RKO (cell line): Measurements from ENCODE around the gene PSEN1.

Experiments used
- DNase-seq: peaks from one replicate; pipeline ENCODE4 v3.0.0-alpha.2; 2016; ENCODE audit warnings: low spot score

PSEN1 gene

DNA sequence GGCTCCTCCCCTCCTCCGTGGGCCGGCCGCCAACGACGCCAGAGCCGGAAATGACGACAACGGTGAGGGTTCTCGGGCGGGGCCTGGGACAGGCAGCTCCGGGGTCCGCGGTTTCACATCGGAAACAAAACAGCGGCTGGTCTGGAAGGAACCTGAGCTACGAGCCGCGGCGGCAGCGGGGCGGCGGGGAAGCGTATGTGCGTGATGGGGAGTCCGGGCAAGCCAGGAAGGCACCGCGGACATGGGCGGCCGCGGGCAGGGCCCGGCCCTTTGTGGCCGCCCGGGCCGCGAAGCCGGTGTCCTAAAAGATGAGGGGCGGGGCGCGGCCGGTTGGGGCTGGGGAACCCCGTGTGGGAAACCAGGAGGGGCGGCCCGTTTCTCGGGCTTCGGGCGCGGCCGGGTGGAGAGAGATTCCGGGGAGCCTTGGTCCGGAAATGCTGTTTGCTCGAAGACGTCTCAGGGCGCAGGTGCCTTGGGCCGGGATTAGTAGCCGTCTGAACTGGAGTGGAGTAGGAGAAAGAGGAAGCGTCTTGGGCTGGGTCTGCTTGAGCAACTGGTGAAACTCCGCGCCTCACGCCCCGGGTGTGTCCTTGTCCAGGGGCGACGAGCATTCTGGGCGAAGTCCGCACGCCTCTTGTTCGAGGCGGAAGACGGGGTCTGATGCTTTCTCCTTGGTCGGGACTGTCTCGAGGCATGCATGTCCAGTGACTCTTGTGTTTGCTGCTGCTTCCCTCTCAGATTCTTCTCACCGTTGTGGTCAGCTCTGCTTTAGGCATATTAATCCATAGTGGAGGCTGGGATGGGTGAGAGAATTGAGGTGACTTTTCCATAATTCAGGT lies at the start of gene PSEN1:
PSEN1 (plus strand) TSS at position 121 of the 839 bp plus-strand sequence. CDS start 11,513 bp downstream, outside the sequence.
- DNase-seq, result peak; percentile 90

DNA sequence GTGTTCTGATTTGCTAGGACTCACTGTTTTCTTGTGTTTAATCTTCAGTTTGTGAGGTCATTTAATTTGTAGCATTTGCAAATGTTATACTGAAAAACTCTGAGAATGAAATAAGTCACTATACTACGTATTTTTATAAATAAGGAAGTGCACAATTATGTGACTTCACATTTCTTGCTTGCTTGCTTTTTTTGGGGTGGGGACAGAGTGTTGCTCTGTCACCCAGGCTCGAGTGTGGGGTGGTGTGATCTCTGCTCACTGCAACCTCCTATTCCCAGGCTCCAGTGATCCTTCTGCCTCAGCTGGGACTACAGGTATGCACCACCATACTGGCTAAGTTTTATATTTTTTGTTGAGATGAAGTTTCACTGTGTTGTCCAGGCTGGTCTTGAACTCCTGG lies 45.3 kb upstream of the PSEN1 start:
- no peak for DNase-seq

DNA sequence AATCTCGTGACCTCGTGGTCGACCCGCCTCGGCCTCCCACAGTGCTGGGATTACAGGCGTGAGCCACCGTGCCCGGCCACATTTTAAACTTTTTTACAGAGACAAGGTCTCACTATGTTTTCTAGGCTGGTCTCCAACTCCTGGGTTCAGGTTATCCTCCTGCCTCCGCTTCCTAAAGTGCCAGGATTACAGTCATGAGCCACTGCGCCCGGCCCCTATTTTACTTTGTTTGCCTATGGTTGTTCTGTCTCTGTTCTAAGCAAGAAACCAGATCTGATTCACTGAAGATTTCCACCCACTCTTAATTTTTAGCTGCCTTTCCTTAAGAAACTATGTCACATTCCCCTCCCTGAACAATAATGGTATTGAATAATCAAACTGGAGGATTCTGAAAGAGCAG lies 38.9 kb upstream of the PSEN1 start:
- DNase-seq, result no peak

DNA sequence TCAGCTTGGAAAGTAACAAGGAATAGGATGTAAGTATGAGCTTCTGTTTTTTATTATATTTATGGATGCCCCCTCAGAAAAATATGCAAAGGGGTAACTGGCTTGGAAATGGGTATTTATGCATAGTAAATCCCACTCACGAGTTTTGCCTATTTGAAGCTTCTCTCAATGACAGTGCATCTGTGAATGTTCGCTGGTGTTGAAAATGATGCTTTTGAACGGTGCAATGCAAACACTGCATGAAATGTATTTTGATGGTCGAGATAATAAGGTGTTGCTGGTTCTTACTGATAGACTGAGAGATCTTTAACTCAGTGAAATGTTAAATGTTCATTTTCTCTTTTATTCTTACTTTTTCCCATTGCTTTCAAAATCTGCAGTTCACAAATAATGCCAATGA lies 36.0 kb upstream of the PSEN1 start:
- DNase-seq, result no peak

DNA sequence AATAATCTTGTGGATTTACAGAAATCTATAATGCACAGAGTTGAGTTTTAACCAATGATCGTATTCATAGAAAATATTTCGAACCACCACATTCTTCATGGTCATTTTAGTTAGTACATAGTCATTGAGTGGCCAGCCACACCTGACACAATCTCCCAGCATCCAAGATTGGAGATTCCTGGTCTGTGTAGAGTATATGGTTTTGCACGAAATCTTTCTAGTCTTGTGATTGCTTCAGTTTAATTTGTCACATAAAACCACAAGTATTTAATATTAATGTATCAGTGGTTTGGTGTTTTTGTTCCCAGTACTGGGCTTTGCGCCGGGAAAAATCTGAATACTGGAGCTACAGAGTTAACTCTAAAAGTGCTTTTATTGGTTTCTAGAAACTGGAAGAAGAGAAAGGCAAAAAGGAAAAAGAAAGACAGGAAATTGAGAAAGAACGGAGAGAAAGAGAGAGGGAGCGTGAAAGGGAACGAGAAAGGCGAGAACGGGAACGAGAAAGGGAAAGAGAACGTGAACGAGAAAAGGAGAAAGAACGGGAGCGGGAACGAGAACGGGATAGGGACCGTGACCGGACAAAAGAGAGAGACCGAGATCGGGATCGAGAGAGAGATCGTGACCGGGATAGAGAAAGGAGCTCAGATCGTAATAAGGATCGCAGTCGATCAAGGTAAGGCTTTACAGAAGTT lies 33.4 kb upstream of the PSEN1 start:
- no peak for DNase-seq

DNA sequence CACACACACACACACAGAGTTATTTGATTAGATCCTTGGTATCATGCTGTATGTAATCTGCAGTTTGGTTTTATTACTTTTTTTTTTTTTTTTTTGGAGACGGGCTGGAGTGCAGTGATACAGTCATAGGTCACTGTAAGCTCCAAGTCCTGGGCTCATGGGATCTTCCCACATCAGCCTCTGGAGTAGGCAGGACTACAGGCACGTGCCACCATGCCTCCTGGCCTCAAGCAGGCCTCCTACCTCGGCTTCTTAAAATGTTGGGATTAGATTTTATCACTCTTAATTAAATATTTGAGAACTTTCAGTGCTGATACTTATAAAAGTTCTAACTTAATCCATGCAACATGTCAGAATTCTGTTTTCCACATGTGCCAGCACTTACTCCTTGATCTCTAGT lies 31.3 kb upstream of the PSEN1 start:
- no peak for DNase-seq

DNA sequence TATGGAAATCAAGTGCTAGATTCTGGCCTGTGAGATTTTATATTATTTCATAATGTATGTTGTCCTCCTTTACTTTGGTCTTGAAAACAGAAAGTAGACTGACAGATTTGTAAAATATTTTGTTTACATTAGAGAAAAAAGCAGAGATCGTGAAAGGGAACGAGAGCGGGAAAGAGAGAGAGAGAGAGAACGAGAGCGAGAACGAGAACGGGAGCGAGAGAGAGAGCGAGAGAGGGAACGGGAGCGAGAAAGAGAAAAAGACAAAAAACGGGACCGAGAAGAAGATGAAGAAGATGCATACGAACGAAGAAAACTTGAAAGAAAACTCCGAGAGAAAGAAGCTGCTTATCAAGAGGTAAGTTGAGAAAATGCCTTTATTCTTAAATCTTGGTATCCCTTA lies 30.6 kb upstream of the PSEN1 start:
- DNase-seq, result no peak

DNA sequence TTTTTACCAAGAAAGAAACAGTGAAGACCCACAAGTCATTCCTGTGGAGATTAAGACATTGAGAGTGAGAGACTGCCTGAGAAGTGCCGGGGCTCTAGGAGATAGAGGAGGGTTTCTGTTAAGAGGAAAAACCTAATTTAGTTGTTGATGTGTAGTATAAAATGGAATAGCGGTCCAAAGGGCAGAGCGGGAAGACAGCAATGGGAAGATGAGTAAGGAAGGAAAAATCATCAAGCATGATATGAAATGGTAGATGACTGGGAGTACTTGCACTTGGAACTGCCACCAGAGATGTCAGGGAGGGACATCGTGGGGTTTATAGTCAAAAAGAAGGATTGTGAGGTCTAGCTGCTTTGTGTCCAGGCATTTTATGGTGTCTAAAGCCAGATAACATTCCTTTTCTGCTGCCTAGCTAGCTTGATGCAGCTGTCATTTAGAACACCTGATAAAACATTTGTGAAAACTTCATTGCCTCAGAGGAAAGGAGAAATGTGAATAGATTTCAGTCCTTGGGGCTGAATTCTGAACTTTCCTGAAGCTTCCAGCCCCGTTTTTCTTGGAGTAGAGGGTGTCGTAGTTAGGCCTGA lies 20.1 kb upstream of the PSEN1 start:
- no peak for DNase-seq

DNA sequence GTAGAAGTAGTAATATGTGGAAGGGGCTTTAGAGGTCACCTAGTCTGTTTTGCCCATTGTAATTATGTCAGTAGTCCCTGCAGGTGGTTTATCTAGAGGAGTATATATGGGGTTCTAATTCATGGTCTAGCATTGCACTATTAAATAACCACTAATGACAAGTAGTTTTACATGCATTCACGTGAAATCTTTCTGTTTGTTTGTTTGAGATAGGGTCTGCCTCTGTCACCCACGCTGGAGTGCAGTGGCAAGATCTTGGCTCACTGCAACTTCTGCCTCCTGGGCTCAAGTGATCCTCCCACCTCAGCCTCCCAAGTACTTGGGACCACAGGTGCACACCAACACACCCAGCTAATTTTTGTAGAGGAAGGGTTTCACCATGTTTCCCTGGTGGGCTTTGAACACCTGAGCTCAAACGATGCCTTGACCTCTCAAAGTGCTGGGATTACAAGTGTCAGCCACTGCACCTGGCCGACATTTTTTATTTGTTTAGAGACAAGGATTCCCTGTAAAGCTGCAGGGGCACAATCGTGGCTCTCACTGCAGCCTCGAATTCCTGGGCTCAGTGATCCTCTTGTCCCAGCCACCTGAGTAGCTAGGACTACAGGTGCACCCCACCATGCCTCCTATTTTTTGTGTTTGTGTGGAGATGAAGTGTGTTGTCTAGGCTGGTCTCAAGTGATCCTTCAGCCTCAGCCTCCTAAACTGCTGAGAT lies 12.0 kb upstream of the PSEN1 start:
- DNase-seq, result no peak

DNA sequence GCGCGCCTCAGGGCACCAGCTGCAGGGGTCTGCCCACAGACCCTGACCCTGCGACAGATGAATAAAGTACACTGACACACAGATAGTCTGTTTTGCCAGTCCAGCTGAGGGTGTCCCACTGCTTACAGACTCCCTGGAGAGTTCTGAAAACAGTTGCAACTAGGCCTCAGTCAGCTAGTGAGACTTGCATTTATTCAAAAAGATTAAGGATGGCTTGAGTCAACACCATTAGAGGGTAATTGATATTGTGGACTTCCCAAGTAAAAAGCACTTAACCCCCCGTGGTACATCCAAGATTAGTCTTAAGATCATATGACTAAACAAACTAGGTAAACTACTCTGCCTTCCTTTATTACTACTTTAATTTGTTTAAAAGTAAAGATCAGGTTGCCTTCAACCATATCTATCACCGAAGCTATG lies 11.1 kb upstream of the PSEN1 start:
- no peak for DNase-seq

DNA sequence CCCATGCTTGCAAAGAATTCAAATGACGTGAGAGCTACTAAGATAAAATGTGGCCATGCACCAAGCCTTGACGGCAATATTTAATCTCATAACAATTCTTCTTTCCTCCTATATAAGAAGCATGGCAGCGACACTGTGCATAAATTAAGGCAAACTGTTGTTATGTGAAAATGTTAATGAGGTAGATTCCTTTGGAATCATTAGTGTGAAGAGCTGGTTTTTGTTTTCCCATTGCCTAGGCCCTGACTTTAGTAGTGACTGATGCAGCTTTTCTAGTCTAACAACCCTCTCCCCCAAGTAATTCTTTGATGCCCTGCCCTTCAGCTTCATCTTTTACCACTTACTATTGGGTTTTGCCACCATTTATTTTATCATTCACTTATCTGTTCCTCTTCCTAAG lies 10.6 kb upstream of the PSEN1 start:
- no peak for DNase-seq

DNA sequence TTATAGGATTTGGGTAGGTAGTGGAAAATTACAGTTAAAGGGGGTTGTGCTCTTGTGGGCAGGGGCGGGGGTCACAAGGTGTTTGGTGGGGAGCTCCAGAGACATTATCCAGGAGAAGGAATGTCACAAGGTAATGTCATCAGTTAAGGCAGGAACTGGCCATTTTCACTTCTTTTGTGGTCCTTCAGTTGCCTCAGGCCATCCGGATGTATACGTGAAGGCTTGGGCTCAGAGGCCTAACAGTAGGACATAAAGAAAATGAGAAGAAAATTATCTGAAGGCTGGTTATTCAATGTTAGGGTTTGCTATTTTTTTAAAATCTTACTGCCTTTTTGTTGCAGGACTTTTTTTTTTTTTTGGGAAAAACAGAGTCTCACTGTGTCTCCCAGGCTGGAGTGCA lies 2.5 kb upstream of the PSEN1 start:
- no peak for DNase-seq

DNA sequence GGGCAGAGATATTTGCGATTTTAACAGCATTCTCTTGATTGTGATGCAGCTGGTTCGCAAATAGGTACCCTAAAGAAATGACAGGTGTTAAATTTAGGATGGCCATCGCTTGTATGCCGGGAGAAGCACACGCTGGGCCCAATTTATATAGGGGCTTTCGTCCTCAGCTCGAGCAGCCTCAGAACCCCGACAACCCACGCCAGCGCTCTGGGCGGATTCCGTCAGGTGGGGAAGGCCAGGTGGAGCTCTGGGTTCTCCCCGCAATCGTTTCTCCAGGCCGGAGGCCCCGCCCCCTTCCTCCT lies 271 bp upstream of the PSEN1 start:
- no peak for DNase-seq

DNA sequence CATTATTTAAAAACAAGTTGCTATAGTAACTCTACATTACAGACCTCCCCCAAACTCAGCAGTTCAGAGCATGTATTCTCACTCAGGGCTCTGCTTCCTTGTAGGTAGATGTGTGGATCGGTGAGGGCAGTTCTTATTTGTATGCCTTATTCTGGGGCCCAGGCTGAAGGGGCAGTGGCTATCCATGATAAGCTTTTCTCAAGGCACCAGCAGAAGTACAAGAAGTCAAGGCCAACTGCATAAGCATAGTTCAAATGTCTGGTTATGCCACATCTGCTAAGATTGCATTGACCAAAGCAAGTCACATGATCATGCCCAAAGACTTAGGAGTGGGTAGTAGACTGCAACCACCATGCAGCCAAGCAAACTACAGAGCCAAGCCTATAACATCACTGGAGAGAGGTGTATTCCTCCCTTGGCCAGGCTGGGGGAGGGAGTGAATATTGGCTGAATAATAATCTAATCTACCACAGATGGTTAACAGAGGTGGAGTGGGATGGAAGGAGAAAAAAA lies 4.6 kb downstream of the PSEN1 start:
- DNase-seq, result no peak

DNA sequence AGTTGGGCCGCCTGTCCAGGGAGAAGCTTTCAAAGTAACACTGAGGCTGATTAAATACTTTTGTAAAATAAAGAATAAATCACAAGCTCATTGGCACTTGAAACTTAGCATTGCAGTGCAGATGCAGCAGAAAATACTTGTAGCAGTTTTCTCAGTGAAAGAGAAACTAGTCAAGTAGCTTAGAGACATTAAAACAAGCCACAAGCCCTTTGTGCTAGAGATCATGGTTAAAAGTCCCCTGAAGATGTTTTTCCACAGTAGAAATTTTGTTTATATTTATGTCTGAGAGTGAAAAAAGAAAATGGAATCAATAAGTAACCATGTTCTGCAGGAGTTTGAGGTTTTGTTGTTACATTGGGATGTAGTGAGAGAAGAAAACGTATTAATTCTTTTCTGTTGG lies 5.9 kb downstream of the PSEN1 start:
- no peak for DNase-seq

DNA sequence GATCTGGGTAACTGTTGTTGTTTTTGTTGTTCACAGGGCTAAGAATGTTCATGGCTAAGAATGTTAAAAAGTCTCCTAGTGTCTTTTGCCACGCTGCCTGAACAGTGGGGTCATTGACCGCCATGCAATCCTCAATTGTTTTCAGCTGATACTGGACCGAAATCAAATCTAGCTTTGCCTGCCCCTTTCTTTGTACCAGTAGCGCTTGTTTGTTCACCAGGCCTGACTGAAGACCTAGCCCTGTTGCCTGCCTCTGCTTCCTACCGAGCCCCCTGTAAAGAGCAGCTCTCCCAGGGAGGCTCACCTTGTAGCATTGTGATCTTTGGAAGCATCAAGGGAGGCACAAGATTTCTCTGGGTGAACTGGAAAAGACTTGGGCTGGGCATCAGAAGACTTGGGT lies 6.7 kb downstream of the PSEN1 start:
- DNase-seq, result no peak

DNA sequence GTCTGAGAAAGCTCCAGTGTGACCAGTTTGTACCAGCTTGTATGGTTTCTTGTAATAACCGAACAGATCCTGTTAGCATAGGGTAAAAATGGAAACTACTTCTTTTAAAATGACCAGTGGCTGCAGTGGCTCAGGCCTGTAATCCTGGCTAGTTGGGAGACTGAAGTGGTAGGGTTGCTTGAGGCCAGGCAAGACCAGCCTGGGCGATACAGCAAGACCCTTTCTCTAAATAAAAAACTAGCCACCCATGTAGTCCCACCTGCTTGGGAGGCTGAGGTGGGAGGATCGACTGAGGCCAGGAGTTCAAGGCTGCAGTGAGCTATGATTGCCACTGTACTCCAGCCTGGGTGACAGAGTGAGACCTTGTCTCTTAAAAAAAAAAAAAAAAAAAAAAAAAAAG lies 7.3 kb downstream of the PSEN1 start:
- DNase-seq, result no peak

DNA sequence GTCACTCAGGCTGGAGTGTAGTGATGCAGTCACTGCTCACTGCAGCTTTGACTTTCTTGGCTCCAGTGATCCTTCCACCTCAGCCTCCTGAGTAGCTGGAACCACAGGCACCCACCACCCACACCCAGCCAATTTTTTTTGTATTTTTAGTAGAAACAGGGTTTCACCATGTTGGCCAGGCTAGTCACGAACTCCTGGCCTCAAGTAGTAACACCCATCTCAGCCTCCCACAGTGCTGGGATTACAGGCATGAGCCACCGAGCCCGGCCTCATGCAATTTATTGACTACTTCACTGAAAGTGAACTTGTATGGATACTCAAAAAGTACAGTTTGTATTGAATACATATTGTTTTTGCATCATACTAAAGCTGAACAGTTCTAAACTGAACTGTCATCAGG lies 9.1 kb downstream of the PSEN1 start:
- DNase-seq, result no peak

DNA sequence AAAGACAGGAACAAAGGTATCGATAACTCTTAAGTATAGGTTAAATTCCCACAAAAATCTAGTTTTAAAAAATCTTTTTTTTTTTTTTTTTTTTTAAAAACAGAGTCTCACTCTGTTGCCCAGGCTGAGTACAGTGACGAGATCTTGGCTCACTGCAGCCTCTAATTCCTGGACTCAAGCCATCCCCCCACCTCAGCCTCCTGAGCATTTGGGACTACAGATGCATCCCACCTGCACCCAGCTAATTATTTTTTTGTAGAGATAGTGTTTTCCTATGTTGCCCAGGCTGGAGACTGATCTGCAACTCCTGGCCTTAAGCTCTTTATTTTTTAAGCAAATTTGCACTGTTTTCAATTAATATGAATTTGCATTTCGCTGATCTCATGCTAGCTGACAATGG lies 9.8 kb downstream of the PSEN1 start:
- no peak for DNase-seq

DNA sequence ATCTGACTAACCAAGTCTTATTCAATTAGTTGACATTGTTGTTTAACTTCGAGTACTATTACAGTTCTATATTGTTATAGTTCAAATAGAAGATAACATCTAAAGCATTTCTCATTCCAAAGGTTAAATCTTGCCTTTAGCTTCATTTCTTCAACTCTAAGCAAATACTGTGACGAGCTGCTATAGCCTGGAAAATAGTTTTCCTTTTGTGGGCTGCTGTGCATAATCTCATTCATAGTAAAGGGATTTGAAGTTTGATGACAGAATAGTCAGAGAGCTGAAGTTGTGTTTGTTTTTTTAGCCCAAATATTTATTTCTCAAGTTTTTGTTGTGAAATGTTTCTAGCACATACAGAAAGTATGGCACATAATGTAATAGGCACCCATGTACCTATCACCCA lies 13.4 kb downstream of the PSEN1 start:
- no peak for DNase-seq

DNA sequence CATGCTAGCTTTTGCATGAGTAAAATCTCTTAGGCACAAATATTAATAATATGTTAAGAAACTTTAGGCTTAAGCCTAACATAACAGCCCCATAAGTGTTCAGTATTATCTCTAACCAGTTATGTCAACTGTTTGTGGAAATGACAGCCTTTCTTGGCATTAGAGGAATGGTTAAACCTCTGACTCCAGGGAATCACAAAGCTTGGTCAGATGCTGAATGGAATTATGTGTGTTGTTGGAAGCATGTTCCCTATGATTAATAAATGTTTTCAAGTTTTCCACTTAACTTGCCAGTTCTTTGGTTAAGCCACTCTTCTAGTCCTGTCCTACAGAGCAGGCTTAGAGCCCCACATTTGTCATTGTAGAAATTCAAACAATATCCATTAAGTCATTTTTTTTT lies 17.0 kb downstream of the PSEN1 start:
- DNase-seq, result no peak

DNA sequence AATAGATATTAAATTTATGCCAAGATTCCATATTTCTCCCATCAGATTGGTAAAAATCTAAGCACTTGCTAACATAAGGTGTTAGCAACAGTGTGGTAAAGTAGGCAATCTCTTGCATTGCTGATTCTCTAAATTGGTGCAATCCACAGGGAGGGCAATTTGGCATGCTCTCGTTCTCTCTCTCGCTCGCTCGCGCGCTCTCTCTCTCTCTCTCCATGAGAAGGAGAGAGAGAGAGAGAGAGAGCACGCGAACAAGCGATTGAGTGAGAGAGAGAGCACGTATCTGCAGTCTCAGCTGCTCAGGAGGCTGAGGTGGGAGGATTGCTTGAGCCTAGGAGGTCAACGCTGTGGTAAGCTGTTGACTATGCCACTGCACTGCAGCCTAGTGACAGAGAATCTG lies 25.9 kb downstream of the PSEN1 start:
- no peak for DNase-seq

DNA sequence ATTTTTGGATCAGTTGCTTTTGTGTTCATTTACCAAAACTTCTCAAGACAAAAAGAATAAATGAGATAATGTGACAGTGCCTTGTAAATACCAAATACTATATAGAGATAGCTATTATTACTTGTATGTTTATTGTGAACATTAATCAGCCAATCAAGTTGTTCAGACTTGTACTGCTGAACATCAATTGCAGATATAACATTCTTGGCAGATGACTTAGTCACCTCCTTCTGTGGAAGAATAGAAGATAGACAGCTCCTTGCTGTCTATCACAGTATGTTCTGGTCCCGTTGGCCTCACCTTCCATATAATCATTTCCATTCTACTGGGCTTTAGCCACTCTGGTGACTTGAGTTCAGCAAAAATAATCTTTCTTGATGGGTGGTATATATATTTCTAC lies 30.1 kb downstream of the PSEN1 start:
- DNase-seq, result no peak
